Measurements from ENCODE around the gene TET2. TPM values are rescaled to one million over a fixed set of nuclear protein-coding genes. Genes with fewer than 3 reads are reported as not detected.

The TET2 gene
- total RNA-seq, 6 experiments from 2014 or later = 7.8 to 11.2 (median 9.9) TPM

- Mint-ChIP-seq H3K36me3 (ENCODE audit: low read depth) (no peaks in the 10 kb centered on the region), H3K27ac (no peak overlapping the region), H3K27me3 (ENCODE audit: insufficient read depth) (no peaks in the 10 kb centered on the region), H3K4me3 (no peak overlapping the region), H3K9me3 (no peaks in the 10 kb centered on the region), H3K4me1 (ENCODE audit: low read depth) (peaks cover 31% of the 10 kb centered on the region)
- TF ChIP-seq CTCF (IDR thresholded peaks at IDR 0.05) = peak; percentile 79
- DNase-seq = no peak
Measured at GRCh38 chr4:105140684-105141490, 5.8 kb upstream of the TET2 start.

DNA sequence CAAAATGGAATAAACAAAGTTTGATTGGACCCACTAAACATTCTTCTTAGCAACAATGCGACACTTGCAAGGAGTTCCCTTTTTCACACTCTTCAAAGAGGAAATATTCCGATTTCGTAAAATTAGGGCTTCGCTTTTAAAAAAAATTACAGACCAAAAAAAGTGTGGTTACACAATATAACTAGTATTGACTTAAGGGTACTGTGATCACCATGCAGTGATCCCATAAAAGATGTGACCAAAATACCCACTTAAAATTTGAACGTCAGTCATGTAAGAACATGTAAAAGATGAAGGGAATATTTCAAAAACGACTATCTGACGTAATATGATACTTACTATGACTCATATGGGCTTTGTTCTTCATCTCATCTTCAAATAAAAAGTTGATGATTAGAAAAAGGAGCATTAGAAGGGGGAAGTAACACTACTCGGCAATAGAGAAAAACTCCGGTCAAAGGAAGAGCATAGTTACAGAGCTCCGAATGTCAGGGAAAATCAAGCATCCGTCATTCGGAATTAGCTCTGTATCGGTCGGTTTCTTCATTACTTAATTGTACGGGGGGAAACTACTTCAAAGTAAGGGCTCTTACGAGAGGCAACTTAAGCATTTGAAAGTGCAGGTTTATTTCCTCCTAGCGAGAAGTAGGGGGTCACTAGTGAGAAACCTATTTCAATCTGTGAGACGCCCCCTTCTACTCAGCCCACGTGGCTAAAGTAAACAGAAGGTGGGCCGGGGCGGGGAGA lies 1.3 kb upstream of the TET2 start:
- peak overlapping the region; percentile 54 for H3K27ac Mint-ChIP-seq
- no peaks in the 10 kb centered on the region; the same call in 1 of the 2 replicates for H3K27me3 Mint-ChIP-seq (ENCODE audit: insufficient read depth)
- peaks cover 43% of the 10 kb centered on the region for H3K4me1 Mint-ChIP-seq (ENCODE audit: low read depth)
- peaks cover 8% of the 10 kb centered on the region for H3K36me3 Mint-ChIP-seq (ENCODE audit: low read depth)
- no peak for DNase-seq
- H3K9me3 Mint-ChIP-seq = no peaks in the 10 kb centered on the region
- peak overlapping the region; percentile 99 for H3K4me3 Mint-ChIP-seq
- TF ChIP-seq CTCF (IDR thresholded peaks at IDR 0.05) = no peak

GRCh38 chr4:105145903-105146275 lies 787 bp upstream of the TET2 start:
- no peaks in the 10 kb centered on the region; the same call in 1 of the 2 replicates for H3K27me3 Mint-ChIP-seq (ENCODE audit: insufficient read depth)
- no peak for DNase-seq
- peak overlapping the region; percentile 54 for H3K27ac Mint-ChIP-seq
- no peak for TF ChIP-seq CTCF (IDR thresholded peaks at IDR 0.05)
- peaks cover 43% of the 10 kb centered on the region for H3K4me1 Mint-ChIP-seq (ENCODE audit: low read depth)
- peak overlapping the region; percentile 99 for H3K4me3 Mint-ChIP-seq
- no peaks in the 10 kb centered on the region for H3K9me3 Mint-ChIP-seq
- peaks cover 8% of the 10 kb centered on the region for H3K36me3 Mint-ChIP-seq (ENCODE audit: low read depth)

DNA sequence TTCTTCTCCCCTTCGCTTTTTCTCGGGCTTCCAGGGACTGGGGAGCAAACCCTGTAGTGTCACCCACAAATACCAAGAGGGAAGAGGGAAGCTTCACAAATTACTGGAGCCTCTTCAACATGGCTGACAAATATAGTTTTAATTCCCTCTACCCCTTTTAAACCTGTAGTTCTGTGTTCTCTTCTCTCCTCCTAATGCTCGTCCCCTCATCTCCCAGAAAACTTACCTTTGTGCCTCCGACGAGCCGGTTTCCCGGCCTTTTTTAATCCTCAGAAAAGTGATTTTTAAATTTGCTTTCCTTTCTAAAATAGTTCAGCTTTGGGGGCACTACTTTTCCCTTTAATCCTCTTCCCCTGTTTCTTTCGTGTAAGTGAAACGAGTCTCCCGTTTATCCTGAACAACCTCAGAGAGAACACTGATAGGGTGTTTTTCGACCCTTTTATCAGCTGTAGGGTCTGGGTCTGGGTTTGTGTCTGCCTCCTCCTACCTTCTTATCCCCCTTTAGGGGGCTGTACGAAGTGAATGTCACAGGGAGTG lies 408 bp downstream of the TET2 start:
- no peak for DNase-seq
- H3K27me3 Mint-ChIP-seq (ENCODE audit: insufficient read depth) = no peaks in the 10 kb centered on the region; the same call in 1 of the 2 replicates
- peaks cover 8% of the 10 kb centered on the region for H3K36me3 Mint-ChIP-seq (ENCODE audit: low read depth)
- peak overlapping the region; percentile 99 for H3K4me3 Mint-ChIP-seq
- TF ChIP-seq CTCF (IDR thresholded peaks at IDR 0.05) = no peak
- no peaks in the 10 kb centered on the region for H3K9me3 Mint-ChIP-seq
- H3K4me1 Mint-ChIP-seq (ENCODE audit: low read depth) = peaks cover 40% of the 10 kb centered on the region
- peak overlapping the region; percentile 98 for H3K27ac Mint-ChIP-seq

DNA sequence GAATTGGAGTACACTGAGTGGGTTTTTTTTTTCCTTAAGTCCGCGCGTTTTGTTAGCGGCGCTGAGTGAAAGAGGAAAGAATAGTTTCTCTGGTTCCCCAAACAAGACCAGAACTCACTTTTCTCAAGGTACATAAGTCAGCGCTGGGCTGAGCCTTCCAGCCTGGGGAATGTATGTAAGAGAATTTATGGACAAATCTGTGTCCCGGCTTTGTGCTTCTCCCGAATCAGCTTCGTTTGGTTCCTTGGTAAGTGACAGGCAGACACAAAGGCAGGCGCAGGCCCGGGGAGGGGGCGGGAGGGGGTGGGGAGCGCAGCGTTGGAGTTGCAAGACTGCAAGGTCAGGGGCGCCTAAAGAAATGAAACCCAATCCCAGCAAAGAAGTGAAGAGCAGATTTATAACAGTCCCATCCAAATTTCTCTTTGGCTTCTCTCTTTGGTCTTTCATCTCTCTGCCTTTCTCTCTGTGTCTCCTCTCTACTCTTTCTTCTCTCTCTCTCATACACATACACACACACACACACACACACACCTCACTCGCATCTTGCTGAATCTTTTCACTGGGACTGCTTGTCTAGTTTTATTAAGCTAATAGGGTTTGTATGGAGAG lies 981 bp downstream of the TET2 start:
- no peaks in the 10 kb centered on the region; the same call in 1 of the 2 replicates for H3K27me3 Mint-ChIP-seq (ENCODE audit: insufficient read depth)
- peak; percentile 43 for DNase-seq
- no peak for TF ChIP-seq CTCF (IDR thresholded peaks at IDR 0.05)

More for the DNA sequence above, 981 bp downstream of the TET2 start:
- Mint-ChIP-seq H3K9me3 (no peaks in the 10 kb centered on the region), H3K4me3 (peak overlapping the region; percentile 99), H3K4me1 (ENCODE audit: low read depth) (peaks cover 40% of the 10 kb centered on the region), H3K36me3 (ENCODE audit: low read depth) (peaks cover 8% of the 10 kb centered on the region), H3K27ac (peak overlapping the region; percentile 98)
